ENCODE measurements around the gene AGBL1.
"Not testable (repeated sequence)": the region's sequence is repeated elsewhere in the genome, so short reads cannot be mapped to it uniquely, and the experiment has no call there.

Gene AGBL1

GRCh38 chr15:86082619-86083380, 3.1 kb downstream of the AGBL1 start:
- DNase-seq (ENCODE audit: low read depth): no peak

- DNase-seq (ENCODE audit: low read depth): no peak
These were observed 8.1 kb downstream of the AGBL1 start for GRCh38 chr15:86087808-86088207.

GRCh38 chr15:86089422-86089821, 9.8 kb downstream of the AGBL1 start:
- DNase-seq (ENCODE audit: low read depth): no peak

GRCh38 chr15:86101818-86102217, 22.1 kb downstream of the AGBL1 start:
- no peak for DNase-seq (ENCODE audit: low read depth)

- DNase-seq (ENCODE audit: low read depth): no peak
These were observed 24.2 kb downstream of the AGBL1 start for GRCh38 chr15:86103825-86104224.

GRCh38 chr15:86106306-86106705, 26.6 kb downstream of the AGBL1 start:
- no peak for DNase-seq (ENCODE audit: low read depth)

- DNase-seq (ENCODE audit: low read depth): no peak
These were observed 35.6 kb downstream of the AGBL1 start for GRCh38 chr15:86115145-86115801.

GRCh38 chr15:86121568-86122225, 42.0 kb downstream of the AGBL1 start:
- DNase-seq (ENCODE audit: low read depth): no peak

- DNase-seq (ENCODE audit: low read depth): not testable (repeated sequence)
These were observed 43.2 kb downstream of the AGBL1 start for GRCh38 chr15:86122691-86123391.

- DNase-seq (ENCODE audit: low read depth): no peak
These were observed 46.1 kb downstream of the AGBL1 start for GRCh38 chr15:86125775-86126174.

- DNase-seq (ENCODE audit: low read depth): no peak
These were observed 47.9 kb downstream of the AGBL1 start for GRCh38 chr15:86127547-86127946.

GRCh38 chr15:86135041-86135440, 55.4 kb downstream of the AGBL1 start:
- DNase-seq (ENCODE audit: low read depth): no peak

GRCh38 chr15:86136861-86137260, 57.2 kb downstream of the AGBL1 start:
- no peak for DNase-seq (ENCODE audit: low read depth)

GRCh38 chr15:86138798-86139197, 59.1 kb downstream of the AGBL1 start:
- DNase-seq (ENCODE audit: low read depth): no peak

GRCh38 chr15:86139828-86140227, 60.2 kb downstream of the AGBL1 start:
- no peak for DNase-seq (ENCODE audit: low read depth)

GRCh38 chr15:86154705-86155104, 75.0 kb downstream of the AGBL1 start:
- no peak for DNase-seq (ENCODE audit: low read depth)

- DNase-seq (ENCODE audit: low read depth): no peak
These were observed 75.9 kb downstream of the AGBL1 start for GRCh38 chr15:86155551-86155950.

GRCh38 chr15:86157606-86158293, 78.1 kb downstream of the AGBL1 start:
- no peak for DNase-seq (ENCODE audit: low read depth)

GRCh38 chr15:86159468-86159867, 79.8 kb downstream of the AGBL1 start:
- DNase-seq (ENCODE audit: low read depth): no peak

GRCh38 chr15:86161250-86161649, 81.6 kb downstream of the AGBL1 start:
- DNase-seq (ENCODE audit: low read depth): no peak

- no peak for DNase-seq (ENCODE audit: low read depth)
These were observed 82.5 kb downstream of the AGBL1 start for GRCh38 chr15:86162172-86162591.

GRCh38 chr15:86162641-86163040, 83.0 kb downstream of the AGBL1 start:
- no peak for DNase-seq (ENCODE audit: low read depth)

All from activated T-helper 9 cell treated with anti-CD3 and anti-CD28 coated beads, Interleukin-2, amount 50 U/mL, for 16 hours (primary cell).